ENCODE measurements around the gene FPR3.

DNA sequence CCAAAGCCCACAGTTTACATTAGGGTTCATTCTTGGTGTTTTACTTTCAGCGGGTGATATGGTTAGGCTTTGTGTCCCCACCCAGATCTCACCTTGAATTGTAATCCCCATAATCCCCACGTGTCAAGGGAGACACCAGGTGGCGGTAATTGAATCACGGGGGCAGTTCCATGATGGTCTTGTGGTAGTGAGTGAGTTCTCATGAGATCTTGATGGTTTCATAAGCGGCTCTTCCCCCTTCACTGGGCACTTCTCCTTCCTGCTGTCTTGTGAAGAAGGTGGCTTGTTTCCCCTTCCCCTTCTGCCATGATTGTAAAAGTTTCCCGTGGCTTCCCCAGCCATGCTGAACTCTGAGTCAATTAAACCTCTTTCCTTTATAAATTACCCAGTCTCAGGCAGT is 22.0 kb upstream of the FPR3 start:
- TF ChIP-seq CTCF (IDR thresholded peaks at IDR 0.05) (no peak), POLR2A (IDR thresholded peaks at IDR 0.05) (no peak)

Data from adrenal gland (tissue), 5 donors.